ENCODE results near the gene THY1. TPM values are rescaled to one million over a fixed set of nuclear protein-coding genes. Genes with fewer than 3 reads are reported as not detected.

THY1 gene
- polyA plus RNA-seq, 4 donors, result 0.54 to 52.5 (median 8.7) TPM

DNA sequence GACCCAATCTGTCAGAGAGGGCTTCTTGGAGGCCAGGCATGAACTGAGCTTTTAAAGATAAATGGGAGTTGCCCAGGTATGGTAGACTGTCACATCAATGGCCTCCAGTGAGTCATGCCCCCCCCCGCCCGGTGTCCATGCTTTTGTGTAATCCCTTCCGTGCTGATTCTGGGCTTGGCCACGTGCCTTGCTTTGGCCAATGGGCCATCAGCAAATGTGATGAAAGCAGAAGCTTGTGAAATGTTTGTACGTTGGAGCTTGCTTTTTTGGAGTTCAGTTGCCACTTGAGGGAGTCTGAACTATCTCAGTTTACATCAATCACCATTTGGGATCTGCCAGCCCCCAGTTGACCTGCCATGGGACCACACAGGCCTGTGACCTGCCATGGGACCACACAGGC, 4.3 kb upstream of the THY1 start:
- H3K4me3 ChIP-seq (ENCODE audit: low read depth in 1 of 3, low read length in 3 of 3), result no peak overlapping the region
- H3K4me1 ChIP-seq (ENCODE audit: control insufficient read depth in 3 of 3, insufficient read depth in 2 of 3, low read depth in 1 of 3, low read length in 2 of 3), result no peaks in the 10 kb centered on the region
- 74 to 86% (median 75%) methylated on average over 5 of the region's 5 CpGs for WGBS, 3 donors
- no peaks in the 10 kb centered on the region for H3K9me3 ChIP-seq (ENCODE audit: control insufficient read depth in 2 of 2, insufficient read depth in 1 of 2, low read depth in 1 of 2, low read length in 1 of 2)
- H3K27me3 ChIP-seq (ENCODE audit: control insufficient read depth in 3 of 3, insufficient read depth in 3 of 3, low read length in 3 of 3), result peaks cover 0 to 35% (median 8%) of the 10 kb centered on the region in 3 donors
- H3K27ac ChIP-seq (ENCODE audit: low read depth in 1 of 3, low read length in 2 of 3), result no peak overlapping the region
- FAIRE-seq (no peak), DNase-seq (no peak)
- no peaks in the 10 kb centered on the region for H3K36me3 ChIP-seq (ENCODE audit: control insufficient read depth in 3 of 3, insufficient read depth in 2 of 3, low read depth in 1 of 3, low read length in 3 of 3)

DNA sequence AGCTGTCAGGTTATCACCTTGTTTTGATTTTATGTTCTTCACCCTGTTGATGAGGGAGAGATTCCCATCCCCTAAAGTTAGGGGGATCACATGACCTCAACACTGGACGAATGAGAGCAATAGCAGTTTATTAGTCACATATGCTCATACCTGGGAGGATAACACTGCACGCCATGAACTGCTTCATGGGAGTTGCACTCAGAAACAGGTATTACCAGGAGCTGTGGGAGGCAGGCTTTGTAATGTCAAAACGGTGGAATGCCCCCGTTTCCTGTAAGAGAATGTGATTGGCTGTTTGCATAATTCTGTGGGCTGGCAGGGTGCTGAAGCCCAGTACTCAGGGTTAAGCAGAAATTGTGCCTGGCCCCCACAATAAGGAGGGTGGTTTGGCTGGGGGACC, 3.2 kb upstream of the THY1 start:
- H3K36me3 ChIP-seq (ENCODE audit: control insufficient read depth in 3 of 3, insufficient read depth in 2 of 3, low read depth in 1 of 3, low read length in 3 of 3), result no peaks in the 10 kb centered on the region
- H3K27ac ChIP-seq (ENCODE audit: low read depth in 1 of 3, low read length in 2 of 3), result no peak overlapping the region
- peaks cover 0 to 42% (median 10%) of the 10 kb centered on the region in 3 donors for H3K27me3 ChIP-seq (ENCODE audit: control insufficient read depth in 3 of 3, insufficient read depth in 3 of 3, low read length in 3 of 3)
- H3K4me3 ChIP-seq (ENCODE audit: low read depth in 1 of 3, low read length in 3 of 3), result no peak overlapping the region
- H3K4me1 ChIP-seq (ENCODE audit: control insufficient read depth in 3 of 3, insufficient read depth in 2 of 3, low read depth in 1 of 3, low read length in 2 of 3), result no peaks in the 10 kb centered on the region
- DNase-seq (no peak), FAIRE-seq (no peak)
- WGBS, 3 donors, result 55 to 64% (median 60%) methylated on average over 4 of the region's 4 CpGs
- H3K9me3 ChIP-seq (ENCODE audit: control insufficient read depth in 2 of 2, insufficient read depth in 1 of 2, low read depth in 1 of 2, low read length in 1 of 2), result no peaks in the 10 kb centered on the region

DNA sequence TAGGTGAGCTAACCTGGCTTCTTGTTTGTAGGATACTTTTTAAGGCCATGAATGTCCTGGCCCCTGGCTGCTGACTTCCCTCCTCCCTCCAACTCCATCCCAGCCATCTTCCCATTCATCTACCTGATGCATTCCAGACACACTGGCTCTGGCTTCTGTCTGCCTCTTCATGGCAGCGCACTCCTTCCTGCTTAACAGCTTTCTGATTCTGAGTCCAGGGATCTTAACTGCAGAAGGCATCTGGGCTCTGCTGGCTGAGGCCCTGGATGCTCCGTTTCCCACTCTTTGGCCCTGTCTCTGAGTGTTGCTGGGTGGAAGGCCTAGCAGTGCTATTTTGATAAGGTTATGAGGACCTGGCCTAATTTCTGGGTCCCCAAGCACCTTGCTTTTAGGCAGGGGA, 1.8 kb upstream of the THY1 start:
- FAIRE-seq (no peak), DNase-seq (no peak)
- no peaks in the 10 kb centered on the region for H3K9me3 ChIP-seq (ENCODE audit: control insufficient read depth in 2 of 2, insufficient read depth in 1 of 2, low read depth in 1 of 2, low read length in 1 of 2)
- no peak overlapping the region for H3K27ac ChIP-seq (ENCODE audit: low read depth in 1 of 3, low read length in 2 of 3)
- WGBS, 3 donors, result 88 to 89% (median 89%) methylated on average over 2 of the region's 2 CpGs
- no peaks in the 10 kb centered on the region for H3K4me1 ChIP-seq (ENCODE audit: control insufficient read depth in 3 of 3, insufficient read depth in 2 of 3, low read depth in 1 of 3, low read length in 2 of 3)
- peaks cover 0 to 7% (median 0%) of the 10 kb centered on the region in 3 donors for H3K36me3 ChIP-seq (ENCODE audit: control insufficient read depth in 3 of 3, insufficient read depth in 2 of 3, low read depth in 1 of 3, low read length in 3 of 3)
- H3K4me3 ChIP-seq (ENCODE audit: low read depth in 1 of 3, low read length in 3 of 3), result no peak overlapping the region
- H3K27me3 ChIP-seq (ENCODE audit: control insufficient read depth in 3 of 3, insufficient read depth in 3 of 3, low read length in 3 of 3), result peaks cover 0 to 47% (median 11%) of the 10 kb centered on the region in 3 donors

DNA sequence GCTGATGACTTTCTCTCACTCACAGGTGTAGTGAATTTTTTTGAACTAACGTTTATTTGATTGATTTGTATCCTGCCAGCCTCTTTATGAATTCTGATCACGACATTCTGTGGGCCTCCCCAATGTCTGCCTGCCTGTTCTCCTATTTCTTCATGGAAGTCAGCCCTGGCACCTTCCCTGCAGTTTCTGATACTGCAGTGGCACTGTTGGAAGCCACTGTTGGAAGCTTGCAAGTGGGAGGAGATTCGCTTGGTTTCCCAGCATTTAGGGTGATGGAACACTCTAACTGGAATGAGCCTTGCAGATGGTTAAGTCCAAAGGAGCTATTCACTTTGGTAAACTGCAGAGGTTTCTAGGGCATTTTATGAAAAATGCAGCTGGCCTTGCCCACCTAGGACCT, 1.3 kb upstream of the THY1 start:
- H3K4me1 ChIP-seq (ENCODE audit: control insufficient read depth in 3 of 3, insufficient read depth in 2 of 3, low read depth in 1 of 3, low read length in 2 of 3), result no peaks in the 10 kb centered on the region
- H3K27ac ChIP-seq (ENCODE audit: low read depth in 1 of 3, low read length in 2 of 3), result no peak overlapping the region
- 59 to 84% (median 75%) methylated on average over 3 of the region's 3 CpGs for WGBS, 3 donors
- peaks cover 0 to 10% (median 0%) of the 10 kb centered on the region in 3 donors for H3K36me3 ChIP-seq (ENCODE audit: control insufficient read depth in 3 of 3, insufficient read depth in 2 of 3, low read depth in 1 of 3, low read length in 3 of 3)
- no peak overlapping the region for H3K4me3 ChIP-seq (ENCODE audit: low read depth in 1 of 3, low read length in 3 of 3)
- no peak for DNase-seq
- H3K9me3 ChIP-seq (ENCODE audit: control insufficient read depth in 2 of 2, insufficient read depth in 1 of 2, low read depth in 1 of 2, low read length in 1 of 2), result no peaks in the 10 kb centered on the region
- peaks cover 0 to 47% (median 11%) of the 10 kb centered on the region in 3 donors for H3K27me3 ChIP-seq (ENCODE audit: control insufficient read depth in 3 of 3, insufficient read depth in 3 of 3, low read length in 3 of 3)
- no peak for FAIRE-seq

DNA sequence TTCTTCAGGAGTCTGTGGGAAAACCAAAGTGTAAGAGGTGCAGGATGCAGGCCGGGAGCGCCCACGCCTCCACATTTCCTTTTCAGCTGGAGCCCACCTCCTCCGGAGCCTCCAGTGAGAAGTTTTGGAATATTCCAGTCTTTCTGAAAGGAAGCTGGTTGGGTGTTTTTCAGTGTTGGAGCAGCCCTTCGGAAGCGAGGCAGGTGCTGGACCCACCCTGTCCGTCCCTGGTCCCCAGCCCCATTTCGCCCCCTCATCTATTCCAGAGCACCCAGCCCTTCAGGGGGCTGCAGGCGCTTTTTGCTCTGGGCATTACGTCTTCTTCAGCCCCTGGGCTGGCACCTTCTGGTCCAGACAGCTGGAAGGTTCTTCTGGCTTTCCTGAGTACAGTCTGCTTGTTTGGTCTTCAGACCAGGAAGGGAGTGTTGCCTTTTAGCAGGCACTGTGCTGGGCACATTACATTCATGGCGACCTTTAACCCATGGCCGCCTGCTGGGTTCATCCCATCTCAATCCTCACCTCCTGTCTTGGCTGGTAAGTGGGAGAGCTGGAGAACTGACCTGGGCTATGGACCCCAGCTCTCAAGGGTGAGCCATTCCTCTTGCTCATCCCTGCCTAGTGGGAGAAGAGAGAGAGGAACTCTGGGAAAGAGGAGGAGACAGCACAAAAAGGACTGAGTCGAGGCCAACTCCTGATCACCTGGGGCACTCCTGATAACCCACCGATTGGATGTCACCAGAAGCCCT, 710 bp upstream of the THY1 start:
- H3K27me3 ChIP-seq (ENCODE audit: control insufficient read depth in 3 of 3, insufficient read depth in 3 of 3, low read length in 3 of 3), result peaks cover 0 to 47% (median 11%) of the 10 kb centered on the region in 3 donors
- no peak overlapping the region for H3K27ac ChIP-seq (ENCODE audit: low read depth in 1 of 3, low read length in 2 of 3)
- DNase-seq (no peak), FAIRE-seq (no peak)
- no peaks in the 10 kb centered on the region for H3K9me3 ChIP-seq (ENCODE audit: control insufficient read depth in 2 of 2, insufficient read depth in 1 of 2, low read depth in 1 of 2, low read length in 1 of 2)
- 55 to 62% (median 58%) methylated on average over 14 of the region's 14 CpGs for WGBS, 3 donors
- no peaks in the 10 kb centered on the region for H3K4me1 ChIP-seq (ENCODE audit: control insufficient read depth in 3 of 3, insufficient read depth in 2 of 3, low read depth in 1 of 3, low read length in 2 of 3)
- H3K4me3 ChIP-seq (ENCODE audit: low read depth in 1 of 3, low read length in 3 of 3), result peak overlapping the region in 1 of 3 donors; percentile 61
- H3K36me3 ChIP-seq (ENCODE audit: control insufficient read depth in 3 of 3, insufficient read depth in 2 of 3, low read depth in 1 of 3, low read length in 3 of 3), result peaks cover 0 to 13% (median 0%) of the 10 kb centered on the region in 3 donors

DNA sequence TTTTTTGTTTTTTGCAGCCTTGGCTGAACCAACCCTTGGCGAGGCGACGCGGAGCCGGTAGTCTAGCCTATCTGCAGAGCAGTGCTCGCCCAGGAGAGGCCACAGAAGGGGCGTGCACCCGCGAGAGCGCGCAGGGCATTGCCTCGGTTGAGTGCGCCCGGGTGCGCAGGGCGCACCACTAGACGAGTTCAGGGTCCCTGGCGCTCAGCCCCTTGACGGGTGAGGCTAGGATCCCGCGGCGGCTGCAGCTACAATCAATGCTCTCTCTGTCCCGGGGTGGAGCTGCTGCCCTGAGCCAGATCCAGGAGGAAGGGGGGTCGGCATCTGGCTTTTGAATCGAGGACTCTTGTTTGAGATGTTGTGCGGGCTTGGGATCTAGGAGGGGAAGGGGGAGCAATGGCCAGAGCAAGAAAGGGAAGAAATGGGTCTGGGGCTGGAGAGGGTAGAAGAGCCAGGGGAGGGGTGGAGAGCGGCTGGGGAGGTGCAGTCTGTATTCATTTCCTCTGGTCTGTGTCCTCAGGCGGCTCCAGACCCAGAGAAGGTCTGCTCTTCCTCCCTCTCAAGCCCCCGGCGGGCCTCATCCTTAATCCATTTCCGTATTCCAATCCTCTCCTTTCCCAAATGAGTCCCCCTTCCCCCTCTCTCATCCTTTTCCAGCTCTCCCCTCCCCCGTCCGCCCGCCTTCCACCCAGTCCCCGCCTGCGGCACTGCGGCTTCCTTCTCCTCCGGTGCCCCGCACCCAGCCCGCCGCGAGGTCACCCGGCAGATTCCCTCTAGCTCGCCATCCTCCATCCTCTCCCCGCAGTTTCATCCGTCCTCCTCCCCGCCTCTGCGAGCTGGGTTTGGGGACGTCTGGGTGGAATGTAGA, 797 bp downstream of the THY1 start:
- no peak for FAIRE-seq
- peak overlapping the region in 2 of 3 donors; percentile 51 to 53 for H3K27ac ChIP-seq (ENCODE audit: low read depth in 1 of 3, low read length in 2 of 3)
- H3K4me1 ChIP-seq (ENCODE audit: control insufficient read depth in 3 of 3, insufficient read depth in 2 of 3, low read depth in 1 of 3, low read length in 2 of 3), result no peaks in the 10 kb centered on the region
- DNase-seq, result peak in 1 of 2 donors; percentile 23
- H3K9me3 ChIP-seq (ENCODE audit: control insufficient read depth in 2 of 2, insufficient read depth in 1 of 2, low read depth in 1 of 2, low read length in 1 of 2), result no peaks in the 10 kb centered on the region
- peaks cover 0 to 47% (median 11%) of the 10 kb centered on the region in 3 donors for H3K27me3 ChIP-seq (ENCODE audit: control insufficient read depth in 3 of 3, insufficient read depth in 3 of 3, low read length in 3 of 3)
- H3K4me3 ChIP-seq (ENCODE audit: low read depth in 1 of 3, low read length in 3 of 3), result peak overlapping the region in 2 of 3 donors; percentile 8 to 61
- peaks cover 0 to 18% (median 0%) of the 10 kb centered on the region in 3 donors for H3K36me3 ChIP-seq (ENCODE audit: control insufficient read depth in 3 of 3, insufficient read depth in 2 of 3, low read depth in 1 of 3, low read length in 3 of 3)
- WGBS, 3 donors, result 1 to 4% (median 2%) methylated on average over 46 to 49 of the region's 49 CpGs

DNA sequence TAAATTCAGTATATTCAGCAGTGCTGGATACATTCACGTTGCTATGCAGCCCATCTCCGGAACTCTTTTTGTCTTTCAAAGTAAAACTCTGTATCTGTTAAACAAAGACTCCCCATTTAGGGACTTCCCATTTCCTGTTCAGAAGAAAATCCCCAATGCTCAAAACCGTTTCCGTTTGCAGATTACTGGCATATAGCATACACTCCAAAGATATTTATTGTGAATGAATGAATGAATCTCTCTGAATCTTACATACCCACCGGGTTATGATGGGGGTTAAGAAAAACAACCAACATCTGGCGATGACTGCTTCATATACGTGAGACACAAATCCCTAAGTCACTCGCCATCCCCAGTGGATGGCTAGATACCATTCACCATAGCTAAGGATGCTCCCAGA, 1.6 kb downstream of the THY1 start:
- Histone ChIP-seq H3K4me1 (ENCODE audit: control insufficient read depth in 3 of 3, insufficient read depth in 2 of 3, low read depth in 1 of 3, low read length in 2 of 3) (no peaks in the 10 kb centered on the region), H3K36me3 (ENCODE audit: control insufficient read depth in 3 of 3, insufficient read depth in 2 of 3, low read depth in 1 of 3, low read length in 3 of 3) (peaks cover 0 to 18% (median 0%) of the 10 kb centered on the region in 3 donors), H3K9me3 (ENCODE audit: control insufficient read depth in 2 of 2, insufficient read depth in 1 of 2, low read depth in 1 of 2, low read length in 1 of 2) (no peaks in the 10 kb centered on the region), H3K27me3 (ENCODE audit: control insufficient read depth in 3 of 3, insufficient read depth in 3 of 3, low read length in 3 of 3) (peaks cover 0 to 47% (median 15%) of the 10 kb centered on the region in 3 donors), H3K4me3 (ENCODE audit: low read depth in 1 of 3, low read length in 3 of 3) (peak overlapping the region in 1 of 3 donors; percentile 61), H3K27ac (ENCODE audit: low read depth in 1 of 3, low read length in 2 of 3) (no peak overlapping the region)
- FAIRE-seq (no peak), DNase-seq (no peak)
- 26 to 36% (median 31%) methylated on average over 8 of the region's 8 CpGs for WGBS, 3 donors

DNA sequence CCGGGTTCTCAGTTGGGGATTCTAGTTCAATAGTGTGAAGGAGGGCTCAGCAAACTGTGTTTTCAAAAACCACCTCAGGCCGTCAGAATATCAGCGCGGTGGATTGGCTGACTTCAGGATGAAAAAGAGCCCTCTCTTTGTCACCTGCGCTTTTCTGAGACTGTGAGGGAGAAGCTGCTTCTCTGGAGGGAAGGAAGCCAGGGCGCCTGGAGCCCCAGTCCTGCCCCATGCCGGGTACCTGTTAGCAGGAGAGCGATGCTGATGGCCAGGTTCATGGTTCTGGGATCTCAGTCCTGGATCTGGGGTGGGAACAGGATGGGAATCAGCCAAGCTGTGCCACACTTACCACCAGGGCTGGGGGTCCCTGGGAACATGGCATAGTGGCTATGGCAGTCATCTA, 2.3 kb downstream of the THY1 start:
- H3K27me3 ChIP-seq (ENCODE audit: control insufficient read depth in 3 of 3, insufficient read depth in 3 of 3, low read length in 3 of 3), result peaks cover 0 to 47% (median 15%) of the 10 kb centered on the region in 3 donors
- no peak for DNase-seq
- 83 to 88% (median 85%) methylated on average over 8 of the region's 8 CpGs for WGBS, 3 donors
- FAIRE-seq, result no peak
- no peaks in the 10 kb centered on the region for H3K9me3 ChIP-seq (ENCODE audit: control insufficient read depth in 2 of 2, insufficient read depth in 1 of 2, low read depth in 1 of 2, low read length in 1 of 2)
- no peak overlapping the region for H3K27ac ChIP-seq (ENCODE audit: low read depth in 1 of 3, low read length in 2 of 3)
- no peak overlapping the region for H3K4me3 ChIP-seq (ENCODE audit: low read depth in 1 of 3, low read length in 3 of 3)
- peaks cover 0 to 18% (median 0%) of the 10 kb centered on the region in 3 donors for H3K36me3 ChIP-seq (ENCODE audit: control insufficient read depth in 3 of 3, insufficient read depth in 2 of 3, low read depth in 1 of 3, low read length in 3 of 3)
- no peaks in the 10 kb centered on the region for H3K4me1 ChIP-seq (ENCODE audit: control insufficient read depth in 3 of 3, insufficient read depth in 2 of 3, low read depth in 1 of 3, low read length in 2 of 3)
